MM.1S (cell line): ENCODE measurements around the gene RMND1.

Experiments used
- DNase-seq: peaks from one replicate; pipeline ENCODE4 v3.0.0-alpha.2; 2015
- H2AFZ ChIP-seq: fragments of 300-600 bp; sonication (generic); 2 replicates; pipeline ENCODE4 v1.6.0; 2016; ENCODE audit warnings: antibody characterized with exemption, low read length
- H3F3A ChIP-seq: fragments of 300-600 bp; sonication (generic); 2 replicates; pipeline ENCODE4 v1.6.1; 2016; ENCODE audit warnings: mild to moderate bottlenecking, antibody characterized with exemption, low read length, moderate library complexity, mixed read lengths; ENCODE audit not compliant: insufficient read depth
- H3K27ac ChIP-seq: fragments of 300-600 bp; sonication (generic); 2 replicates; pipeline ENCODE4 v1.5.1; 2016; ENCODE audit warnings: mild to moderate bottlenecking, low read length
- H3K27me3 ChIP-seq: fragments of 300-600 bp; sonication (generic); replicated peaks from 2 replicates; pipeline ENCODE4 v1.6.0; 2016; ENCODE audit warnings: low read length; ENCODE audit not compliant: insufficient read depth
- H3K36me3 ChIP-seq: fragments of 300-600 bp; sonication (generic); replicated peaks from 2 replicates; pipeline ENCODE4 v1.6.1; 2016; ENCODE audit warnings: mild to moderate bottlenecking, low read length, mixed read lengths; ENCODE audit not compliant: insufficient read depth
- H3K4me1 ChIP-seq: fragments of 300-600 bp; sonication (generic); 2 replicates; pipeline ENCODE4 v1.6.1; 2016; ENCODE audit warnings: low read length, mixed read lengths
- H3K4me2 ChIP-seq: fragments of 300-600 bp; sonication (generic); 2 replicates; pipeline ENCODE4 v1.6.0; 2016; ENCODE audit warnings: low read depth, low read length
- H3K4me3 ChIP-seq: fragments of 300-600 bp; sonication (generic); 2 replicates; pipeline ENCODE4 v1.5.1; 2016; ENCODE audit warnings: low read length, mixed read lengths
- H3K79me2 ChIP-seq: fragments of 300-600 bp; sonication (generic); 2 replicates; pipeline ENCODE4 v1.6.1; 2016; ENCODE audit warnings: mixed run types, low read length, mixed read lengths
- H3K9ac ChIP-seq: fragments of 300-600 bp; sonication (generic); 2 replicates; pipeline ENCODE4 v1.6.1; 2016; ENCODE audit warnings: low read length, mixed read lengths
- H3K9me2 ChIP-seq: fragments of 300-600 bp; sonication (generic); replicated peaks from 2 replicates; pipeline ENCODE4 v1.6.1; 2016; ENCODE audit warnings: mild to moderate bottlenecking, low read length, mixed read lengths; ENCODE audit not compliant: insufficient read depth
- H3K9me3 ChIP-seq: fragments of 300-600 bp; sonication (generic); replicated peaks from 2 replicates; pipeline ENCODE4 v1.6.1; 2016; ENCODE audit warnings: mild to moderate bottlenecking, low read length, mixed read lengths; ENCODE audit not compliant: insufficient read depth
- H4K20me1 ChIP-seq: fragments of 300-600 bp; sonication (generic); 2 replicates; pipeline ENCODE4 v1.6.1; 2016; ENCODE audit warnings: mild to moderate bottlenecking, low read length, moderate library complexity, mixed read lengths; ENCODE audit not compliant: insufficient read depth
- CTCF ChIP-seq: fragments of 300-600 bp; sonication (generic); IDR thresholded peaks from 2 replicates; pipeline ENCODE4 v1.5.1; 2016; ENCODE audit warnings: antibody characterized with exemption, low read length, mixed read lengths
- EZH2 ChIP-seq: fragments of 300-600 bp; sonication (generic); optimal IDR thresholded peaks from 2 replicates; pipeline ENCODE3; 2017; ENCODE audit warnings: low read depth, mild to moderate bottlenecking, antibody characterized with exemption, low read length, mixed read lengths
- EZH2phosphoT487 ChIP-seq: fragments of 300-600 bp; sonication (generic); IDR thresholded peaks from 2 replicates; pipeline ENCODE4 v1.6.1; 2018; ENCODE audit warnings: antibody characterized with exemption, low read length

RMND1 gene

GRCh38 chr6:151451950-151452749 is at the start of gene RMND1:
Gene RMND1, minus strand, starts transcription at chr6:151452126. Its CDS starts 6,315 bp downstream, at chr6:151445811.
- Histone ChIP-seq H2AFZ (peak within 1 kb of the TSS; percentile 86), H3K36me3 (no peaks in the 10 kb centered on the region), H3K27ac (peak within 1 kb of the TSS; percentile 79; the same call in 1 of the 2 replicates), H3K9me2 (no peaks in the 10 kb centered on the region), H3K4me2 (peak within 1 kb of the TSS; percentile 66), H3F3A (no peaks in the 10 kb centered on the region), H3K4me1 (no peaks in the 10 kb centered on the region), H3K4me3 (peak within 1 kb of the TSS; percentile 84), H3K79me2 (peaks cover 30% of the 10 kb centered on the region), H3K9me3 (no peaks in the 10 kb centered on the region), H3K9ac (peak within 1 kb of the TSS; percentile 72), H3K27me3 (no peaks in the 10 kb centered on the region), H4K20me1 (no peaks in the 10 kb centered on the region)
- TF ChIP-seq CTCF (no peak), EZH2 (no peak)
- DNase-seq: peak; percentile 97

GRCh38 chr6:151499551-151499950 is 47.6 kb upstream of the RMND1 start:
- H3K79me2 ChIP-seq: no peaks in the 10 kb centered on the region
- no peaks in the 10 kb centered on the region for H4K20me1 ChIP-seq
- H3K9me2 ChIP-seq: no peaks in the 10 kb centered on the region
- H3K9ac ChIP-seq: no peak overlapping the region
- no peak for DNase-seq
- no peaks in the 10 kb centered on the region for H3F3A ChIP-seq
- no peak for TF ChIP-seq CTCF
- TF ChIP-seq EZH2phosphoT487: no peak
- TF ChIP-seq EZH2: no peak
- H3K4me2 ChIP-seq: no peak overlapping the region
- H3K36me3 ChIP-seq: no peaks in the 10 kb centered on the region
- 0 out of 2 replicates have a peak, but pooled peaks cover 4% of the 10 kb centered on the region for H3K4me1 ChIP-seq
- H3K4me3 ChIP-seq: no peak overlapping the region
- no peaks in the 10 kb centered on the region for H3K27me3 ChIP-seq
- no peaks in the 10 kb centered on the region for H3K9me3 ChIP-seq
- no peak overlapping the region for H3K27ac ChIP-seq
- no peak overlapping the region for H2AFZ ChIP-seq

GRCh38 chr6:151498327-151498726 is 46.4 kb upstream of the RMND1 start:
- Histone ChIP-seq H3K36me3 (no peaks in the 10 kb centered on the region), H2AFZ (no peak overlapping the region), H3K79me2 (no peaks in the 10 kb centered on the region), H3K27ac (no peak overlapping the region; the same call in 1 of the 2 replicates), H3K9ac (no peak overlapping the region), H3K4me3 (no peak overlapping the region), H4K20me1 (no peaks in the 10 kb centered on the region), H3F3A (no peaks in the 10 kb centered on the region), H3K9me3 (no peaks in the 10 kb centered on the region), H3K9me2 (no peaks in the 10 kb centered on the region), H3K27me3 (no peaks in the 10 kb centered on the region), H3K4me1 (0 out of 2 replicates have a peak, but pooled peaks cover 4% of the 10 kb centered on the region), H3K4me2 (no peak overlapping the region)
- peak; percentile 42 for DNase-seq
- TF ChIP-seq EZH2phosphoT487 (no peak), EZH2 (no peak), CTCF (no peak)
